Stimulated activated CD8-positive, alpha-beta memory T cell treated with anti-CD3 and anti-CD28 coated beads, Interleukin-4, amount 100 ng/mL, for 24 hours (primary cell): ENCODE measurements around the gene SMKR1.
"Not testable (repeated sequence)": the region's sequence is repeated elsewhere in the genome, so short reads cannot be mapped to it uniquely, and the experiment has no call there.

ENCODE experiments used
- DNase-seq: peaks from one replicate; pipeline ENCODE4 v3.0.0-alpha.2; 2020; ENCODE audit warnings: low read depth

Gene SMKR1

DNA sequence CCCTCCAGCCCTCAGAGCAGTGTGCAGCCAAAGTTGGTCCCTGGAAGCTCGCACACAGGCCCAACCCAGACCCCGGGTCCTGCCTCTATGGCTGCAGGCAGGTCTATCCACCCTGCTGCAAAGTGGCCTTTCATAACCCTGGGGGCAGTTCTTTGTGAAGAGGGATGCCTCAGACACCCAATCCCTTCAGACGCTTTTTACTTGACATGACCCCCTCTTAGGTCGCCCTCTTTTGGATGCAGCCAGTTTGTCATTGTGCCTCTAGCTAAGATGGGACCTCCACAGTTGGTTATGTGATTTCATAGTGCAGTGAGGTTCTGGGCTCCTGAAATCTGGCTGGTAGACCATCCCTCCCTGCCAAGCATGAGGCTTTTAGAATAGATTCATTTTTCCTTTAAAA is 27.3 kb downstream of the SMKR1 start:
- no peak for DNase-seq

DNA sequence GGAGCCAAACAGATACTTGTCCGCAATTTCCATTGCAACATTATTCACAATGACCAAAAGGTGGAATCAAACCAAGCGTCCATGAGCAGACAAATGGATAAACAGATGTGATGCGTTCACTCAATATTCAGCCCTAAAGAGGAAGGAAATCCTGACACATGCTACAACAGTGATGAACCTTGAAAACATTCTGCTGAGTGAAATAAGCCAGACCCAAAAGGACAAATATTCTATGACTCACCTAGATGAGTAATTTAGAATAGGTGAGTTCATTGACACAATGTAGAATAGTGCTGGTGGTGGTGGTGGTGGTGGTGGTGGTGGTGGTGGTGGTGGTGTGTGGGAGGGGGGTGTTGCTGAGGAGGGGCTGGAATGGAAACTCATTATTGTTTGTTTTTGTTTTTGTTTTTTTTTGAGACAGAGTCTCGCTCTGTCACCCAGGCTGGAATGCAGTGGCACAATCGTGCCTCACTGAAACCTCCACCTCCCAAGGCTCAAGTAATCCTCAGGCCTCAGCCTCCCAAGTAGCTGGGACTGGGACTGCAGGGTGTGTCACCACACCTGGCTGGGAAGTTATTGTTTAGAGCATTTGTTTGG is 28.6 kb downstream of the SMKR1 start:
- peak; percentile 35 for DNase-seq

DNA sequence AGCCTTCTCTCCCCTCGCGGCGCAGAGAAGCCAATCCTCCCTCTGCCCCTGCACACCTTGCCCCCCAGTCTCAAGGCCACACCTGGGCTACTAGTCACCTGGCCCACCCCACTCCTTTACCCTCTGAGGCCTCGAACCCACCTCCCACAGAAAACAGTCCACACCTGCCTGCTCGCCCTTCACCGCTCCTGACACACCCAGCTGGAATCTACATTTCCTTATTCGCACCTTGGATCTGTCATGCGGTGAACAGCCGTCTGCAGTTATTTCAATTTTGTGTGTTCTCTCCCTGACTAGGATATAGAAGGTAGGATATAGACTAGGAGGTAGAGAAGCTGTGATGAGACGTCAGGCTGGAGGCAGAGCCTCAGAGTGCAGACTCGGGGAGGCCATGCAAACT is 29.4 kb downstream of the SMKR1 start:
- DNase-seq = no peak

DNA sequence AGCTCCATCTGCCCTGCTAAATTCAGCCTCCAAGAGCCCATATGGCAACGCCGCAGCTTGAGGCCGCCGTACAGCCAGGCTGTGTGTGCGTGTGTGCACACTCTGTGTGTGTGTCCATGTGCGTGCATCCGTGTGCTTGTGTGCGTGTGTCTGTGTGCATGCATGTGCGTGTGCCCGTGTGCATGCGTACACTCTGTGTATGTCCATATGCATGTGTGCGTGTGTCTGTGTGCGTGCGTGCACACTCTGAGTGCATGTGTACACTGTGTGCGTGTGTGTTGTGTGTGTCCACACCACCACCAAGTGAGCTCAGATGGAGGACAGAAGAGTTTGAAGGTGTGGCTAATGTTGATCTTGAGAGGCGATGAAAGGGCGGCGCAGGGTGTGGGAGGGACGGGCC is 30.0 kb downstream of the SMKR1 start:
- DNase-seq = no peak

DNA sequence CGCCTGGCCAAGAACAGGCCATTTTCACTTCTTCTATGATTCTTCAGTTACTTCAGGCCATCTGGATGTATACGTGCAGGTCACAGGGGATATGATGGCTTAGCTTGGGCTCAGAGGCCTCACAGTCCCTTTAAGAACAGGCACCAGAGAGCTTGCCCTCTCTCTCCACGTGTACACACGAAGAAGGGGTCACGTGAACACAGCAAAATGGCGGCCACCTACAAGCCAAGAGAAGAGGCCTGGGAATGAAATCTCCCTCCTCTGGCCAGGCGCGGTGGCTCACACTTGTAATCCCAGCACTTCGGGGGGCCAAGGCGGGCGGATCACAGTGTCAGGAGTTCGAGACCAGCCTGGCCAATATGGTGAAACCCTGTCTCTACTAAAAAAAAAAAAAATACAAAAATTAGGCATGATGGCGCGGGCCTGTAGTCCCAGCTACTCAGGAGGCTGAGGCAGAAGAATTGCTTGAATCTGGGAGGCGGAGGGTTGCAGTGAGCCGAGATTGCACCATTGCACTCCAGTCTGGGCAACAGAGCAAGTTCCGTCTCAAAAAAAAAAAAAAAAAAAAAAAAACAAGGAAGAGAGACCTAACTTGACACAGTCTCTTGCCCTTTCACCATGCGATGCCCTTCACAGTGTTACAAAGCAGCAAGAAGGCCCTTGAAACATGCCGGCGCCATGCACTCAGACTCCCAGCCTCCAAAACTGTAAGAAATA is 32.4 kb downstream of the SMKR1 start:
- DNase-seq = not testable (repeated sequence)

DNA sequence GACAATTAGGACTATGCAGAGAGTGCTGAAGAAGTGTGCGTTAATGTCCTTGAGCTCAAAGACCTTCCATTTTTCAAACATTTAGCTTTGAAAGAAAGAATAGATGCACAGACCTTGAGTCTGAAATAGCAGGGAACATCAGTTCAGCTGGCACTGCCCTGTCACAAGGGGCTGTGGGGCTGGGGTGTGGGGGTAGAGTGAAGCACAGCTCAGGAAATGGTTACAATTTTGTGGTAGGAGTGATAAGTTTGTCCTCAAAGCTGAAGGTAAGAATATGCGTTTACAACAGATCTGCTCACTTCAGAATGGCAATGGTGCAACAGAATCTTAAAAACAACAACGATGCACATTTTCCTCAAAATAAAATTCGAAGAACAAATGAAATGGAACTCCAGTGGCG is 33.6 kb downstream of the SMKR1 start:
- no peak for DNase-seq

DNA sequence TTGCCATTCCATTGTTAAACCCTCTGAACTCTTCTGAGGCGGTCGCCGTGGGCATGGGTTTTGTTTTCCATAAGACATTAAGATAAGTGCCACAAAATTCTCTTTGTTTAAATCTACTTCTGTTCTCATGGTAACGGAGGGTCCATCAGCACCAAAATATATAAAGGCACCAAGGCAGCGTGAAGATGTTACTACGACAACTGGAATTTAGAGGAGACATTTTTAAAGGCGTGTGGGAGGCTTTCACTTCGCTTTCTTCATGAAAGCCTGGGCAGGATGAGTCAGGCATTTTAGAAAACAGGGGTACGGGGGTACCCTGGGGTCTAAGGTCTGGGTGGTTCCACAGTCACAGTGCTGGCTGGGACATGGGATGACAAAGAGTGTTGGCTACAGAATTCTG is 34.0 kb downstream of the SMKR1 start:
- DNase-seq = no peak

DNA sequence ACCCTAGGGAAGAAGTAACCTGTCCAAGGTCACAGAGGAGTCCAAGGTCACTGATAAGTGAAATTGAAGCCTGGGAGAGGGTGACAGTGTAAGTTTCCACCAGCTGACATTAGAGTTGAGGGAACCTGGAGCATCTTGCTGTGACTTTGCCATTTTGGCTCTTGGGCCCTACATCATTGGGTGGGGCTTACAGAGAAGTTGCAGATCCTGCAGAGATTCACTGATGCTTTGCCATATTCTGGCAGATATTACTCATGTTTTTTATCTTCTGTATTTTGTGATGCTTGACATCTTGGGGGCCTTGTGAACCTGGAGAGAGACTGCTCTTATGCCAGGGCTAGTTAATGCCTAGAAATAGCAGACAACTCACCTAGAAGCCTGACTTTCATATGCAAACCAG is 36.5 kb downstream of the SMKR1 start:
- no peak for DNase-seq

DNA sequence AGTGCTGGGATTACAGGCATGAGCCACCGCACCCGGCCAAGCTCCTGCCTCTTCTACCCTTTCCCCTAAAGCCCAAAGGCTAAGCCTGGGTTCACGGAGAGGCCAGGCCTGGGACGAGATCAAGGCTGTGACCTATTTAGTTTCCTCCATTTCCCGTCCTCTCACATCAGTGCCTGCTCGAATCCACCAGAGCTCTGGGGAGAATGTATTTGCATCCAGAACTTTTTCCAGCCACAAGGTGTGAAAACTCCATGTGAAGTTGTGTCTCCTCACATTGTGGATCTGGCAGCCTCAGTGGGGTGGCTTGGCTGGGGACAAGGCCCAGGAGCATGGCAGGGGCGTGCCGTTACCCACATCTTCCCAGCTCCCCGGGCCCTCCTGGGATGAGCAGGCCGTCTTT is 38.0 kb downstream of the SMKR1 start:
- no peak for DNase-seq

DNA sequence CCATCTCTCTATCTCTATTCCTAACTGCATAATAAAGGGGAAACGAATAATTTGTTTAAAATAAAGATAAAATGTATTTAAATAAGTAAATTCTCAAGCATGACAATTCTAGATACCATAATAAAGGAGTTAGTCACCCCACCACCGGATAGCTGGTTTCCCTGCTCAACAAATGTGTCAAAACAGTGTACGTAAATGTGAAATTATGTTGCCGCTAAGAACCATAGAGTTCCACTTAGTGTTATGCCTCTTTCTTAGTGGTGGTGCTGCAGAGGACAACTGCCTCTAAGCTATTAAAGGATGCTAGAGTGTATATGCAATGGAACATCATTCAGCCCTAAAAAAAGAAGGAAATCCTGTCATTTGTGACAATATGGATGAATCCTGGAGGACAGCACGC is 42.4 kb downstream of the SMKR1 start:
- DNase-seq = no peak

DNA sequence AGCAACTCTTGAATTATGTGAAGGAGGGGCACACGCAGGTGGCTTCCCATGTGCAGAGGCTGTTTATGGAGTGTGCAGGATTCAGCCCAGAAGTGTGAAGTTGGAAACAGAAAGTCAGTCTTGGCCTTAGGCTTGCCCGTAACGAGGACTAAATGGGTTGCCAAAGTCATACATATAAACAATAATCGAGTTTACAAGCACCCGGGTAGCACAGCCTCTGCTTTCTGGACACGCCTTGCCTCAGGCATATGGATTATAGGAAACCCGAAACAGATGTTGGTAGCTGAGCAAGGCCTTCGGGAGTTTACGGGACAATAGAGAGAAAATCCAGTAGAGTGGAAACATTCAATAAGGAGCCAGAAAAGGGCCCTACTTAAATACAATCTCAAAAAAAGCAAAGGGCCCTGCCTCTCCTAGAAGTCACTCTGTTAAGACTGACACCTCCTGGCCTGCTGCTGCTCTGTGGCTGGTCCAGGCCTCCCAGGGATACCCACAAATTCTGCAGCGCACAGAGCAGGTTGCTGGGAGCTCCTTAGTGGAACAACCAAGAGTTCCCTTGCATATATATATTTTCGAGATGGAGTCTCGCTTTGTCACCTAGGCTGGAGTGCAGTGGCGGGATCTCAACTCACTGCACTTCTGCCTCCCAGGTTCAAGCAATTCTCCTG is 48.5 kb downstream of the SMKR1 start:
- DNase-seq = no peak

DNA sequence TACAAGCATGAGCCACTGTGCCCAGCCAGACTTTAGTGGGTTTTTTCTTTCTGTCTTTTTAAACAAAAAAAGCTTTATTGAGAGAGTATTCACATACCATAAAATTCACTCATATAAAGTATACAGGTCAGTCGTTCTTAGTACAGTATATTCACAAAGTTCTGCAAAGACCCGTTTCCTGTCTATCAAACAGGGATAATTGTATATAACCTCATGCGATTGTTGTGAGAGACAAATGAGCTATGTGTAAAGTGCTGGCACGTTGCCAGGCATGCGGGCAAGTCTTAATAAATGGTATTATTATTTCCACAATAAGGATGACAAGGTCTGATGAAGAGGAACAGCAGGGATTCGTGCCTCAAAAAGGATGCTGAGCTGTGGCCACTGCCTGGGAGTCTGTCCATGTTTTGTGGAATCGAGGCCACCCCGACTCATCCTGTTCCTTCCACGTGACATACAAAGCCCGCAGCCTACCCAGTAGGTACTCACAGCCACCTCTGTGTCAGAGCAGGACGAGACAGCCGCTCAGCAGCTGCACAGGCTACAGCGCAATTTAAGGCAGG is 51.6 kb downstream of the SMKR1 start:
- DNase-seq = peak; percentile 27

DNA sequence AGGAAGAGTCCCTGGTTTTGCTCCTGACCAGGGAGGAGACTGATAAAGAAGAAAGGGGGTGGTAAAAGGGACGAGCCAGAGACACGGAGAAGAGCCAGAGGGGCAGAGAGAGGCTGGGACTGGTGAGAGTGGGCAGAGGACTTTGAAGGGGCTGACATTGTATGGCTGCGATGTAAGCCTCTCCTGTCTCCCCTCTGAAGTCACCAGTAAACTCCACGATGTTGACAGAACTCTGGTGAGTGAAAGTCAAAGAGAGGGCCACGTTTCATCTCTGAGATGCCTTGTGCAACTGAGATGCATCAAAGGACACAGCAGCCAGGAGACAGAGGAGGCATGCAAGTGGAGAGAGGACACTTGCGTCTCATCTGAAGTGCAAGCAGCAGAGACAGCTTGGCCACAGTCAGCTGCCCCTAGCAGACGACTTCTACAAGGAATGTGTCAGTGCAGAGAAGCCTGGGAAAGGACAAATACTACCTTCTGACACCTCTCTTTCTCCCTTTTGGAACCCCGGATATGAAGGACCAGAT is 54.3 kb downstream of the SMKR1 start:
- DNase-seq = no peak

DNA sequence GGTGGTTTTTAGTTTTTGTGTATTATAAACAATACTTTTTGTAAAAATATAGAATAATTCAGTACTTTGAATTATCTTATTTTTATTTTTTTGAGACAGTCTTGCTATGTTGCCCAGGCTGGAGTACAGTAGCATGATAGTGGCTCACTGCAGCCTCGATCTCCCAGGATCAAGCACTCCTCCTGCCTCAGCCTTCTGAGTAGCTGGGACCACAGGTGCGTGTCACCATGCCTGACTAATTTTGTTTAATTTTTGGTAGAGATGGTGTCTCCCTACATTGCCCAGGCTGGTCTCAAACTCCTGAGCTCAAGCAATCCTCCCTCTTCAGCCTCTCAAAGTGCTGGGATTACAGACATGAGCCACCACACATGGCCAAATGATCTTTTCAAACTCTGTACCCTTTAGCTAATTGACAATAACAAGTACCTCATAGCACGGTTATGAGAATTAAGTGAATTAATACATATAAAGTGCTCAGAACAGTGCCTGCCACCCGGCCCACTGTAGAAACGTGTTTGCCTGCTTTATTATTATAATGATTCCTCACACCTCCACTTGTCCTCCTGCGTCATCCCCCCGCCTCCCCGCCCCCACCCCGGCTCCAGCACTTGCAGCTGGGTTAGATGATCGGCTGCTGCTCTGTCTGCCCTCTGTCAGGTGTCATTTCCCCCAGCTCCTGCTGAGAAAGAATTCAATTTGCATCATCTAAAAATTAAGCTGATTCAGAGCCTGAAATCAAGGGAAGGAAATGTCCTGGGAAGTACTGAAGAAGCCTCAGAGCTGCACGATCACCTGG is 55.6 kb downstream of the SMKR1 start:
- DNase-seq = no peak

DNA sequence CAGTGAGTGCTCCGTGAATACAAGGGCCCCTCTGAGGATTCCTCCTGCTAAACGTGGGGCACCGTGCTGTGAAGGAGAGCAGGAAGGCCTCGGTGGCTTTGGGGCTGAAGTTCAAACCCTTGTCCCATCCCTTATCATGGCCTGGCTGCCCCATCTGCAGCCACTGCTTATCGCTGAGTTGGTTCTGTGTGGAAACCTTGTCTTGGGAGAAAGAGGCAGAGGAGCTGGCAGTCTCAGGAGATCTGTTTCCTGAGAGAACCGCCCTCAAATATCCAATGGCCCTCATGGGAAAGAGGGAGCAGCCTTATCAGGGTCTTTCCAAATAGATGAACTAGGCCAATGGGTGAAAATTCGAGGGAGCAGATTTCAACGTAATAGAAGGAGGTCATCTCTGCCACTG is 57.2 kb downstream of the SMKR1 start:
- DNase-seq = no peak

DNA sequence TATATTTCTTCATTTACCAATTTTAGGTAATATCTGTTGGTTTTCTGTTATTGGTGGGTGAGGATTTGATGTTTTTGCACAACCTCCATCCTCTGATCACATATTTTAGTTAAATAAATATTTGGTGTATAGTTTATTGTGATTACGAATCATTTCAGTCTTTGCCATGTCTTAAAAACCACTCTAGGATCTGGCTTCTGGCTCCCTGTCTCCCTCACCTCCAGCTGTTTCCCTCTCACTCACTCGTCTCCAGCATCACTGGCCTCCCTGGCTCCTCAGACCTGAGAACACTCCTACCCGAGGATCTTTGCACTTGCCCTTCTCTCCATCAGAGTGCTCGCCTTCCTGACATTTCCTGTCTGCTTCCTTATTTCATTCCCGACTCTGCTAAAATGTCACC is 58.5 kb downstream of the SMKR1 start:
- DNase-seq = no peak

DNA sequence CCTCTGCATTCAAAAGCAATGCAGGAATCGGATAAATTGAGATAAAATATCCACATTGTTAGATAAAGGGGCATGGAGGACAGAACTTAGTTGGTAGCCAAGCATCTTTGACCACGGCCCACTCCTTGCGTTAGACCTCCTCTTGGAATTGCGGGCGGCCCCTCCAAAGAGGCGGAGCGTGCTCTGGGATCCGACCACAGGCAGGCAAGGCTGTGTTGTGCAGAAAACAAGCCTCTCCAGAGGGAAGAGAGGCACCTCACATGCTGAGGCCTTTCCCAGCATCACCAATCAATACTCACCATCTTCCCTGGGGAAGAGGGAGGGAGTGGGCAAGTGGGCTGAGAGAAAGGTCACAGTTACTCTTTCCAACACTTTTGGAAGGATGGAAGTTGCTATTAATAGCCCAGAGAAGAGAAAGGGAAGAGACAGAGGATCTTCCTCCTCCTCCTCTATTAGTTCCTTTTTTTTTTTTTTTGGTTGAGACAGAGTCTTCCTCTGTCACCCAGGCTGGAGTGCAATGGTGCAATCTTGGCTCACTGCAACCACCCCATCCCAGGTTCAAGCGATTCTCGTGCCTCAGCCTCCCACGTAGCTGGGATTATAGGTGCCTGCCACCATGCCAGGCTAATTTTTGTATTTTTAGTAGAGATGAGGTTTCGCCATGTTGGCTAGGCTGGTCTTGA is 59.5 kb downstream of the SMKR1 start:
- no peak for DNase-seq
